Measurements from ENCODE around the gene CDK5RAP3.

Gene CDK5RAP3

GRCh38 chr17:48024149-48025039, 53.5 kb downstream of the CDK5RAP3 start:
- no peak for TF ChIP-seq CTCF (IDR thresholded peaks at IDR 0.05; ENCODE audit: borderline replicate concordance, insufficient read depth, low read depth, low read length)
- H3K4me3 ChIP-seq (ENCODE audit: low read depth, low read length) = peak overlapping the region; percentile 52

GRCh38 chr17:48025040-48025903, 54.4 kb downstream of the CDK5RAP3 start:
- peak overlapping the region; percentile 57 for H3K4me3 ChIP-seq (ENCODE audit: low read depth, low read length)
- TF ChIP-seq CTCF (IDR thresholded peaks at IDR 0.05; ENCODE audit: borderline replicate concordance, insufficient read depth, low read depth, low read length) = peak; percentile 84

GRCh38 chr17:48025904-48026501, 55.1 kb downstream of the CDK5RAP3 start:
- no peak for TF ChIP-seq CTCF (IDR thresholded peaks at IDR 0.05; ENCODE audit: borderline replicate concordance, insufficient read depth, low read depth, low read length)
- H3K4me3 ChIP-seq (ENCODE audit: low read depth, low read length) = no peak overlapping the region

GRCh38 chr17:48026502-48027321, 55.8 kb downstream of the CDK5RAP3 start:
- no peak overlapping the region for H3K4me3 ChIP-seq (ENCODE audit: low read depth, low read length)
- peak; percentile 93 for TF ChIP-seq CTCF (IDR thresholded peaks at IDR 0.05; ENCODE audit: borderline replicate concordance, insufficient read depth, low read depth, low read length)

- no peak for TF ChIP-seq CTCF (IDR thresholded peaks at IDR 0.05; ENCODE audit: borderline replicate concordance, insufficient read depth, low read depth, low read length)
- H3K4me3 ChIP-seq (ENCODE audit: low read depth, low read length) = no peak overlapping the region
These were observed 56.5 kb downstream of the CDK5RAP3 start for GRCh38 chr17:48027322-48027981.

GRCh38 chr17:48028736-48029135, 57.8 kb downstream of the CDK5RAP3 start:
- TF ChIP-seq CTCF (IDR thresholded peaks at IDR 0.05; ENCODE audit: borderline replicate concordance, insufficient read depth, low read depth, low read length) = no peak
- no peak overlapping the region for H3K4me3 ChIP-seq (ENCODE audit: low read depth, low read length)
